Measurements from ENCODE around the gene RXRA. TPM values are rescaled to one million over a fixed set of nuclear protein-coding genes. Genes with fewer than 3 reads are reported as not detected.

The RXRA gene
- total RNA-seq, 1 experiment from 2014 or later = 29.9 TPM

DNA sequence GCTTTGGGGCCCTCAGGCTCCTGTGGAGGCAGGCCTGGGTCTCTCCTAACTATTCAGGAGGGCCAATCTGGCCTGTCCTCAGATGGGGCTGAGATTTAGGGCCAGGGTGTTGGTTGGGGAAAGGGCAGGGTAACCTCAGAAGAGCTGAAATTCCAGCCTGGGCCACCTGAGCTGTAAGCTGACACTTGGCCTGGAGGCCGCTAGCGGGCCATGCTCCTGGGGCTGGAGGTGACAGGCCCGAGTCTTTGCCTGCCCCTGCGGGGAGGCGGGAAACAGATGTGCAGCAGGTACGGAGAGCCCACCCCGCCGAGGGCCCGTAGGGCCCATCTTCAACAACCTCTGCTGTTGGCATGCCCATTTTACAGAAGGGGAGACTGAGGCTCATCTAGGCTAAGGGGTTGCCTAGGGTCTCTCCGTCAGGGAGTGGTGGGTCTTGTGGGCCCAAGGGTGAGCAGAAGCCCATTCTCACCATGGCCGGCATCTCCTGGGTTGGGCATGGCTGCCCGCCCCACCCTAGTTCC lies 69.5 kb downstream of the RXRA start:
- H3K79me1 ChIP-seq (ENCODE audit: insufficient read depth, low read depth, low read length, poor library complexity, severe bottlenecking) = peaks cover 3% of the 10 kb centered on the region
- no peak overlapping the region for H3K4me2 ChIP-seq (ENCODE audit: insufficient read depth, insufficient read length, low read length)
- no peak overlapping the region for H2BK5ac ChIP-seq (ENCODE audit: insufficient read length, low read length)
- H4K5ac ChIP-seq (ENCODE audit: insufficient read length, low read depth, low read length) = no peak overlapping the region
- H3K23me2 ChIP-seq (ENCODE audit: insufficient read length, low read depth, low read length, poor library complexity, severe bottlenecking) = no peaks in the 10 kb centered on the region
- H2BK20ac ChIP-seq (ENCODE audit: low read depth, low read length, poor library complexity, severe bottlenecking) = no peak overlapping the region
- no peak overlapping the region for H3K14ac ChIP-seq (ENCODE audit: insufficient read depth, low read length)
- Mint-ChIP-seq H3K27ac (no peak overlapping the region), H3K4me3 (no peak overlapping the region), H3K36me3 (ENCODE audit: insufficient read depth in 1 of 3, low read depth in 3 of 3) (peaks cover 4 to 9% (median 9%) of the 10 kb centered on the region in 3 experiments; a peak in 6 of 7 replicates), H3K27me3 (ENCODE audit: low read depth) (no peaks in the 10 kb centered on the region), H3K4me1 (peaks cover 3% of the 10 kb centered on the region in 2 experiments; a peak in 3 of 4 replicates), H3K9me3 (peaks cover 6 to 7% of the 10 kb centered on the region in 2 experiments; a peak in 3 of 5 replicates)
- H4K91ac ChIP-seq (ENCODE audit: insufficient read length, low read depth, low read length) = no peak overlapping the region
- no peak overlapping the region for H2BK15ac ChIP-seq (ENCODE audit: low read depth, low read length)
- WGBS (ENCODE audit: extremely low coverage, insufficient read length, low lambda C conversion rate) = no CpG with 5 or more reads among the region's 12 CpGs
- H3K56ac ChIP-seq (ENCODE audit: insufficient read length, low read depth, low read length) = no peak overlapping the region
- H3K4me1 ChIP-seq (ENCODE audit: insufficient read depth, low read length) = no peaks in the 10 kb centered on the region
- H3K18ac ChIP-seq (ENCODE audit: insufficient read length, low read depth, low read length) = no peak overlapping the region
- H2BK120ac ChIP-seq (ENCODE audit: low read depth, low read length, poor library complexity, severe bottlenecking) = no peak overlapping the region
- H4K20me1 ChIP-seq (ENCODE audit: control insufficient read depth, insufficient read depth, insufficient read length) = no peaks in the 10 kb centered on the region
- H3K9me3 ChIP-seq (ENCODE audit: control insufficient read depth, low read depth, low read length) = no peaks in the 10 kb centered on the region
- DNase-seq = no peak
- no peak overlapping the region for H3K27ac ChIP-seq (ENCODE audit: insufficient read length, low read depth, low read length)
- H3K27me3 ChIP-seq (ENCODE audit: insufficient read depth, low read length) = no peaks in the 10 kb centered on the region
- no peak overlapping the region for H3K4ac ChIP-seq (ENCODE audit: low read depth, low read length)
- H2AFZ ChIP-seq (ENCODE audit: low read length) = no peak overlapping the region
- no peak overlapping the region for H4K8ac ChIP-seq (replicated peaks; ENCODE audit: insufficient read length, low read depth, low read length)
- TF ChIP-seq, protein P1, sequence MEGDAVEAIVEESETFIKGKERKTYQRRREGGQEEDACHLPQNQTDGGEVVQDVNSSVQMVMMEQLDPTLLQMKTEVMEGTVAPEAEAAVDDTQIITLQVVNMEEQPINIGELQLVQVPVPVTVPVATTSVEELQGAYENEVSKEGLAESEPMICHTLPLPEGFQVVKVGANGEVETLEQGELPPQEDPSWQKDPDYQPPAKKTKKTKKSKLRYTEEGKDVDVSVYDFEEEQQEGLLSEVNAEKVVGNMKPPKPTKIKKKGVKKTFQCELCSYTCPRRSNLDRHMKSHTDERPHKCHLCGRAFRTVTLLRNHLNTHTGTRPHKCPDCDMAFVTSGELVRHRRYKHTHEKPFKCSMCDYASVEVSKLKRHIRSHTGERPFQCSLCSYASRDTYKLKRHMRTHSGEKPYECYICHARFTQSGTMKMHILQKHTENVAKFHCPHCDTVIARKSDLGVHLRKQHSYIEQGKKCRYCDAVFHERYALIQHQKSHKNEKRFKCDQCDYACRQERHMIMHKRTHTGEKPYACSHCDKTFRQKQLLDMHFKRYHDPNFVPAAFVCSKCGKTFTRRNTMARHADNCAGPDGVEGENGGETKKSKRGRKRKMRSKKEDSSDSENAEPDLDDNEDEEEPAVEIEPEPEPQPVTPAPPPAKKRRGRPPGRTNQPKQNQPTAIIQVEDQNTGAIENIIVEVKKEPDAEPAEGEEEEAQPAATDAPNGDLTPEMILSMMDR (conservative IDR thresholded peaks at IDR 0.05) = no peak
- no peak overlapping the region for H3K9ac ChIP-seq (ENCODE audit: extremely low read depth, insufficient read length, low read length)
- no peak overlapping the region for H2AK5ac ChIP-seq (ENCODE audit: insufficient read length, low read length)
- no peak overlapping the region for H2BK12ac ChIP-seq (ENCODE audit: insufficient read length, low read depth, low read length)
- H3T11ph ChIP-seq (ENCODE audit: low read length) = no peak overlapping the region
- H3K23ac ChIP-seq (ENCODE audit: insufficient read length, low read depth, low read length) = no peak overlapping the region
- peaks cover 4% of the 10 kb centered on the region; the same call in 1 of the 2 replicates for H3K79me2 ChIP-seq (ENCODE audit: insufficient read depth, low read length)
